AG04450 (cell line): ENCODE measurements around the gene RABGEF1. TPM values are rescaled to one million over a fixed set of nuclear protein-coding genes. Genes with fewer than 3 reads are reported as not detected.
"Not testable (repeated sequence)": the region's sequence is repeated elsewhere in the genome, so short reads cannot be mapped to it uniquely, and the experiment has no call there.

Source experiments
- CTCF ChIA-PET: fragments of 300-600, 350-600 bp; formaldehyde crosslinking; extraction: SDS; loops from one replicate; lab custom pipeline; 2022; ENCODE audit warnings: antibody characterized with exemption, inconsistent platforms; lab: Charles Lee
- POLR2A ChIA-PET: fragments of 350-600 bp; formaldehyde crosslinking; extraction: SDS; loops from one replicate; lab custom pipeline; 2021; ENCODE audit warnings: antibody characterized with exemption, inconsistent platforms; lab: Yijun Ruan, JAX
- DNase-seq: peaks from one replicate; pipeline ENCODE4 v3.0.0-alpha.2; 2011; ENCODE audit warnings: low read depth, low spot score
- H3K27ac ChIP-seq: one replicate; pipeline ENCODE4 v1.5.1; 2012; ENCODE audit warnings: low read depth, low read length, control low read depth
- H3K27me3 ChIP-seq: one replicate; pipeline ENCODE4 v1.6.0; 2012; ENCODE audit warnings: low read length; ENCODE audit not compliant: control insufficient read depth, insufficient read depth
- H3K4me3 ChIP-seq: 2 replicates; pipeline ENCODE4 v1.5.1; 2011; ENCODE audit warnings: mild to moderate bottlenecking, low read depth, low read length, control low read depth
- H3K9me3 ChIP-seq: 2 replicates; pipeline ENCODE4 v1.5.1; 2012; ENCODE audit warnings: low read length; ENCODE audit not compliant: control insufficient read depth, insufficient read depth
- polyA plus RNA-seq: library from polyadenylated mRNA; depleted of rRNA; stranded (reverse); fragments of >200 nt; gene quantifications from 2 replicates; pipeline ENCODE4 v1.2.3, GENCODE V29; 2011
- TF ChIP-seq, protein P1 (sequence below): IDR thresholded peaks from 2 replicates; pipeline ENCODE4 v1.5.1; 2011; ENCODE audit warnings: low read depth, low read length, control low read depth, inconsistent platforms

RABGEF1 gene
- polyA plus RNA-seq, 1 experiment = 27.1 TPM

DNA sequence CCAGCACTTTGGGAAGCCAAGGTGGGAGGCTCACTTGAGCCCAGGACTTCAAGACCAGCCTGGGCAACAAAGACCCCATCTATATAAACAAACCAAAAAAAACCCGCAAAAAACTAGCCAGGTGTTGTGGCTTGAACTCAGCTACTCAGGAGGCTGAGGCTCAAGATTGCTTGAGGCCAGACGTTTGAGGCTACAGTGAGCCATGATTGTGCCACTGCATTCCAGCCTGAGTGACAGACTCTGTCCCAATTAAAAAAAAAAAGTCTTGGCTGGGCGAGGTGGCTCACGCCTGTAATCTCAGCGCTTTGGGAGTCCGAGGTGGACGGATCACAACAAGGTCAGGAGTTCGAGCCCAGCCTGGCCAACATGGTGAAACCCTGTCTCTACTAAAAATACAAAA is 11.4 kb downstream of the RABGEF1 start:
- Histone ChIP-seq H3K27ac (no peak overlapping the region), H3K9me3 (no peaks in the 10 kb centered on the region), H3K27me3 (no peaks in the 10 kb centered on the region), H3K4me3 (no peak overlapping the region)
- DNase-seq = no peak
- TF ChIP-seq, protein P1, sequence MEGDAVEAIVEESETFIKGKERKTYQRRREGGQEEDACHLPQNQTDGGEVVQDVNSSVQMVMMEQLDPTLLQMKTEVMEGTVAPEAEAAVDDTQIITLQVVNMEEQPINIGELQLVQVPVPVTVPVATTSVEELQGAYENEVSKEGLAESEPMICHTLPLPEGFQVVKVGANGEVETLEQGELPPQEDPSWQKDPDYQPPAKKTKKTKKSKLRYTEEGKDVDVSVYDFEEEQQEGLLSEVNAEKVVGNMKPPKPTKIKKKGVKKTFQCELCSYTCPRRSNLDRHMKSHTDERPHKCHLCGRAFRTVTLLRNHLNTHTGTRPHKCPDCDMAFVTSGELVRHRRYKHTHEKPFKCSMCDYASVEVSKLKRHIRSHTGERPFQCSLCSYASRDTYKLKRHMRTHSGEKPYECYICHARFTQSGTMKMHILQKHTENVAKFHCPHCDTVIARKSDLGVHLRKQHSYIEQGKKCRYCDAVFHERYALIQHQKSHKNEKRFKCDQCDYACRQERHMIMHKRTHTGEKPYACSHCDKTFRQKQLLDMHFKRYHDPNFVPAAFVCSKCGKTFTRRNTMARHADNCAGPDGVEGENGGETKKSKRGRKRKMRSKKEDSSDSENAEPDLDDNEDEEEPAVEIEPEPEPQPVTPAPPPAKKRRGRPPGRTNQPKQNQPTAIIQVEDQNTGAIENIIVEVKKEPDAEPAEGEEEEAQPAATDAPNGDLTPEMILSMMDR = no peak
- ChIA-PET CTCF (no interaction called here), POLR2A (no interaction called here)

DNA sequence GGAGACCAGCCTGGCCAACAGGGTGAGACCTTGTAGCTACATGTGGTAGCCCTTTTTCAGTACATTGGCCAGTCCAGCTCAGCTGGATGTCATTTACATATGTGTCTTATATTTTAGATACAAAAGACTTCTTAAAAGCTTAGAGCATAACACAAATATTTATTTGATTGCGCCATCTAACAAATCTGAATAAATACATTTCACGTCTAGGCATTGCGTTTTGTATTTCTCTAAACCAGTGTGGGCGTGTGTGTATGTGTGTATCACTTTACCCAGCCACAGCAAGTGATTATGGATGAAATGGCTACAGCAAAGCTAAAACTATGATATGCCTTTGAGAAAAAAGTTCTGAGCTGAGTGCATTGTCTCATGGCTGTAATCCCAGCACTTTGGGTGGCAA is 14.0 kb downstream of the RABGEF1 start:
- TF ChIP-seq, protein P1 = no peak
- H3K9me3 ChIP-seq = no peaks in the 10 kb centered on the region
- no peak for DNase-seq
- peak overlapping the region; percentile 21 for H3K27ac ChIP-seq
- H3K4me3 ChIP-seq = no peak overlapping the region
- no peaks in the 10 kb centered on the region for H3K27me3 ChIP-seq
- CTCF ChIA-PET = no interaction called here
- POLR2A ChIA-PET = no interaction called here

DNA sequence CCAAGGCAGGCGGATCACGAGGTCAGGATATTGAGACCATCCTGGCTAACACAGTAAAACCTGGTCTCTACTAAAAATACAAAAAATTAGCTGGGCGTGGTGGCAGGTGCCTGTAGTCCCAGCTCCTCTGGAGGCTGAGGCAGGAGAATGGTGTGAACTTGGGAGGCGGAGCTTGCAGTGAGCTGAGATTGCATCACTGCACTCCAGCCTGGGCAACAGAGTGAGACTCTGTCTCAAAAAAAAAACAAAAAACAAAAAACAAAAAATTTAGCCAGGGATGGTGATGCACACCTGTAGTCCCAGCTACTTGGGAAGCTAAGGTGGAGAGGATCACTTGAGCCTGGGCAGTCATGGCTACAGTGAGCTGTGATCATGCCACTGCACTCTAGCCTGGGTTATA is 14.5 kb downstream of the RABGEF1 start:
- H3K27me3 ChIP-seq, POLR2A ChIA-PET, H3K9me3 ChIP-seq, CTCF ChIA-PET, H3K4me3 ChIP-seq, DNase-seq, H3K27ac ChIP-seq: not testable (repeated sequence)

DNA sequence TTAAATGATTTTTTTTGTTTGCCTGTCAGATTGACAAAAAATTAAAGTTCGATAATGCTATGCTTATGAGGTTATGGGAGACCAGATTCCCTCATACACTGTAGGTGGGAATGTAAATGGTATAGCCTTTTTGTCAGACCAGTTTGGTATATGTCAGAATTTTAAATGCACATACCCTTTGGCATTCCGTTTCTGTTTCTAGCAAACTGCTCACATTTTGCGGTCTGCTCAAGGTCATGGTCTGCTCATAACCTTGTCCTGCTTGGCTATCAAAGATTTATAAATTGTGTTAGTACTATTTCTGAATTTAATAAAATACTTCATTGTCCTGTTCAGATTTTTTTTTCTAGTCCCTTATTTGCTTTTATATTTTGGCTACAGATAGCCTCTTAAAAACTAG is 15.7 kb downstream of the RABGEF1 start:
- POLR2A ChIA-PET, H3K27ac ChIP-seq, H3K27me3 ChIP-seq, CTCF ChIA-PET, DNase-seq, H3K4me3 ChIP-seq, H3K9me3 ChIP-seq: not testable (repeated sequence)

DNA sequence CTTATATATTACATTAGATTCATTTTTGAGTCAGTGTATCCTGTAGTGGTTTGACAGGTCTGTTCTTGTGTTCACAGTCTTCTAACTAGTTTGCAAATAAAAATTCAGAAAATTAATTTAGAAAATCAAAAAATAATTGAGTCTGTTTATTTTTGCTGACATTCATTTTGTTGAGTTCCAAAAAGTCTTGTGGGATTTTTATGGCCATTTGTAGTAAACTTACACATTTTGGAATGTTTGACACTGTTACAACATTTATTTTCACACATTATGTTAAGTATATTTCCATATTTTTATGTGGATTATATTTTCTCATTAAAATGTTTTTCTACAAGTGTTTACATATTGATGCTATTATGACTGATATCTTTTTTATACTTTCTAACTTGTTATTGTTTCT is 16.4 kb downstream of the RABGEF1 start:
- ChIA-PET POLR2A (no interaction called here), CTCF (no interaction called here)
- no peak for DNase-seq
- H3K27me3 ChIP-seq = no peaks in the 10 kb centered on the region
- H3K4me3 ChIP-seq = no peak overlapping the region
- H3K9me3 ChIP-seq = no peaks in the 10 kb centered on the region
- TF ChIP-seq, protein P1 = no peak
- no peak overlapping the region for H3K27ac ChIP-seq

DNA sequence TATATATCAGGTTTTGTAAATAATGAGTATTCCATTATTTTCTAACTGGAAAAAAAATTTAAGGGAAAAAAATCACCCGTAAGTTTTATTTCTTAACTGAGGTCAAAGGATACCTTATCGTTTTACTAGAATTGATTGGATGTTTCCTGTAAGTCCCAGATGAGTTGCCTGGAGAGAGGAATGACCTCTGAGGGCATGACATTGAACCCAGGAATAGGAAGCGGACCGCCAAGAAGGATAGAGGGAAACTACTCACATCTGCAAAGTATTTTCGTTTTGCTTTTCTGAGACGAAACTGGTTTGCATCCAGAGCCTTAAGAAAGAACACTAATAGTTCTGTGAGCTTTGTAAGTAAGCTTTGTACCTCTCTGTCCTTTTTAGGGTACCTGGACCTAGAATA is 17.4 kb downstream of the RABGEF1 start:
- POLR2A ChIA-PET = no interaction called here

More for the DNA sequence above, 17.4 kb downstream of the RABGEF1 start:
- CTCF ChIA-PET = no interaction called here
- H3K9me3 ChIP-seq = peaks cover 1% of the 10 kb centered on the region; the same call in 1 of the 2 replicates
- H3K27me3 ChIP-seq = no peaks in the 10 kb centered on the region
- TF ChIP-seq, protein P1 = no peak
- H3K27ac ChIP-seq = no peak overlapping the region
- no peak overlapping the region for H3K4me3 ChIP-seq
- DNase-seq = no peak
